HG02943 (cell line): Measurements from ENCODE around the gene EPGN.

Experiments
- ATAC-seq: cut with Tn5 transposase; IDR thresholded peaks from one replicate; pipeline ENCODE4 v1.9.1; 2021; ENCODE audit warnings: mild to moderate bottlenecking, low read depth, moderate library complexity; ENCODE audit not compliant: unreplicated experiment

EPGN gene

GRCh38 chr4:74308215-74308614, at the start of gene EPGN:
Gene EPGN (plus strand): TSS chr4:74308470. CDS start chr4:74308534, 64 bp downstream.
- ATAC-seq = no peak

GRCh38 chr4:74258963-74259362, 49.3 kb upstream of the EPGN start:
- ATAC-seq = no peak

- ATAC-seq = no peak
Measured at GRCh38 chr4:74260036-74260435, 48.2 kb upstream of the EPGN start.

- ATAC-seq = no peak
Measured at GRCh38 chr4:74262522-74262921, 45.7 kb upstream of the EPGN start.

GRCh38 chr4:74263551-74263950, 44.7 kb upstream of the EPGN start:
- ATAC-seq = no peak

- ATAC-seq = no peak
Measured at GRCh38 chr4:74266081-74266480, 42.2 kb upstream of the EPGN start.

GRCh38 chr4:74267998-74268606, 40.2 kb upstream of the EPGN start:
- ATAC-seq = no peak

GRCh38 chr4:74268643-74269042, 39.6 kb upstream of the EPGN start:
- no peak for ATAC-seq

GRCh38 chr4:74278490-74278889, 29.8 kb upstream of the EPGN start:
- ATAC-seq = no peak

- no peak for ATAC-seq
Measured at GRCh38 chr4:74279716-74280115, 28.6 kb upstream of the EPGN start.

- no peak for ATAC-seq
Measured at GRCh38 chr4:74282926-74283325, 25.3 kb upstream of the EPGN start.

- ATAC-seq = no peak
Measured at GRCh38 chr4:74283614-74284013, 24.7 kb upstream of the EPGN start.

GRCh38 chr4:74284053-74284452, 24.2 kb upstream of the EPGN start:
- ATAC-seq = no peak

GRCh38 chr4:74287164-74287563, 21.1 kb upstream of the EPGN start:
- ATAC-seq = no peak

GRCh38 chr4:74287791-74288190, 20.5 kb upstream of the EPGN start:
- ATAC-seq = no peak

GRCh38 chr4:74291471-74291870, 16.8 kb upstream of the EPGN start:
- ATAC-seq = no peak

- ATAC-seq = no peak
Measured at GRCh38 chr4:74292111-74292870, 16.0 kb upstream of the EPGN start.

- ATAC-seq = no peak
Measured at GRCh38 chr4:74293558-74293957, 14.7 kb upstream of the EPGN start.

GRCh38 chr4:74294681-74295080, 13.6 kb upstream of the EPGN start:
- ATAC-seq = no peak

GRCh38 chr4:74297539-74297938, 10.7 kb upstream of the EPGN start:
- no peak for ATAC-seq

- ATAC-seq = no peak
Measured at GRCh38 chr4:74304095-74304625, 4.1 kb upstream of the EPGN start.

- ATAC-seq = no peak
Measured at GRCh38 chr4:74305000-74305399, 3.3 kb upstream of the EPGN start.
